ENCODE results near the gene FAM185A. TPM values are rescaled to one million over a fixed set of nuclear protein-coding genes. Genes with fewer than 3 reads are reported as not detected.

FAM185A gene
- polyA plus RNA-seq, 2 of the 4 experiments (the other 2 are of a cell fraction), result 7.5 to 9.1 TPM

DNA sequence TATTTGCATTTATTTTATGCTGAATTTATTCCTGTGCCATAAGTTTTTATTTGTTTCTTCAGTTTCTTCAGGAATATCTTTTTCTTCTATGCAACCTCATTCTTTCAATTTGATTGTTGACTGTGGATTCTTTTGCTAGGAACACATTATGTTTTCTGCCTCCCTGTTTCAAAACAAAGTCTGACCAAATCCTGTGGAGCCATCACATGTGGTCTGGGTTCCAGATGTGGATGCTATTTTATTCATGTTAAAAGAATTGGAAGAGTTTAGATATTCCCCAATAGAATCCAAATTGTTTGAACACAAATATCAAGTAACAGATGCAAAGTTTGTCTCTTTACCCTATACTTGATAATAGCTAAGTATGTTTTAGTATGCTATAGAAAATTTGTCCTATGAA, 107.2 kb downstream of the FAM185A start:
- POLR2A ChIA-PET, result no interaction called here

More for the DNA sequence above, 107.2 kb downstream of the FAM185A start:
- H3K9me3 ChIP-seq, result no peaks in the 10 kb centered on the region
- no peak for ATAC-seq
- CTCF ChIA-PET, result no interaction called here
- H3K27ac ChIP-seq, result no peak overlapping the region
- no peak for DNase-seq (ENCODE audit: low read depth in 1 of 2, low spot score in 1 of 2)
- no peak overlapping the region for H3K4me2 ChIP-seq
- 0 out of 3 replicates have a peak, but pooled peaks cover 12% of the 10 kb centered on the region for H3K4me1 ChIP-seq
- TF ChIP-seq, protein P1, sequence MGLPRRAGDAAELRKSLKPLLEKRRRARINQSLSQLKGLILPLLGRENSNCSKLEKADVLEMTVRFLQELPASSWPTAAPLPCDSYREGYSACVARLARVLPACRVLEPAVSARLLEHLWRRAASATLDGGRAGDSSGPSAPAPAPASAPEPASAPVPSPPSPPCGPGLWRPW (IDR thresholded peaks at IDR 0.05), result no peak
- TF ChIP-seq JUNB (IDR thresholded peaks at IDR 0.05) (no peak), CEBPB (IDR thresholded peaks at IDR 0.05) (no peak), CBX2 (IDR thresholded peaks at IDR 0.05; ENCODE audit: borderline replicate concordance, low read depth) (no peak)
- TF ChIP-seq, protein P2, sequence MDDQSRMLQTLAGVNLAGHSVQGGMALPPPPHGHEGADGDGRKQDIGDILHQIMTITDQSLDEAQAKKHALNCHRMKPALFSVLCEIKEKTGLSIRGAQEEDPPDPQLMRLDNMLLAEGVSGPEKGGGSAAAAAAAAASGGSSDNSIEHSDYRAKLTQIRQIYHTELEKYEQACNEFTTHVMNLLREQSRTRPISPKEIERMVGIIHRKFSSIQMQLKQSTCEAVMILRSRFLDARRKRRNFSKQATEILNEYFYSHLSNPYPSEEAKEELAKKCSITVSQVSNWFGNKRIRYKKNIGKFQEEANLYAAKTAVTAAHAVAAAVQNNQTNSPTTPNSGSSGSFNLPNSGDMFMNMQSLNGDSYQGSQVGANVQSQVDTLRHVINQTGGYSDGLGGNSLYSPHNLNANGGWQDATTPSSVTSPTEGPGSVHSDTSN (IDR thresholded peaks at IDR 0.05), result no peak
- TF ChIP-seq, protein P3, sequence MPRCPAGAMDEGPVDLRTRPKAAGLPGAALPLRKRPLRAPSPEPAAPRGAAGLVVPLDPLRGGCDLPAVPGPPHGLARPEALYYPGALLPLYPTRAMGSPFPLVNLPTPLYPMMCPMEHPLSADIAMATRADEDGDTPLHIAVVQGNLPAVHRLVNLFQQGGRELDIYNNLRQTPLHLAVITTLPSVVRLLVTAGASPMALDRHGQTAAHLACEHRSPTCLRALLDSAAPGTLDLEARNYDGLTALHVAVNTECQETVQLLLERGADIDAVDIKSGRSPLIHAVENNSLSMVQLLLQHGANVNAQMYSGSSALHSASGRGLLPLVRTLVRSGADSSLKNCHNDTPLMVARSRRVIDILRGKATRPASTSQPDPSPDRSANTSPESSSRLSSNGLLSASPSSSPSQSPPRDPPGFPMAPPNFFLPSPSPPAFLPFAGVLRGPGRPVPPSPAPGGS (IDR thresholded peaks at IDR 0.05), result no peak
- FAIRE-seq, result no peak
- no peak overlapping the region for H3K4me3 ChIP-seq

Small RNAs within 50 kb of the gene (small RNA-seq; reads per million reads assigned to genes)
- 0 reads per million in 6 experiments for gene RNU6-1136P

Other genes starting within 250 kb of the FAM185A start
- gene RASA4B, start 231.2 kb upstream of the FAM185A start, polyA plus RNA-seq (2011; rRNA removed), result 0.83 and 0.93 TPM in 2 replicates
- gene RASA4B, start 231.2 kb upstream of the FAM185A start, polyA plus RNA-seq (2017; fragmentation: RNase III; extraction: RNeasy Plus Mini Kit Qiagen cat#74134 plus additional on column Dnase treatment), result 1.4 to 1.5 TPM (median 1.4 TPM) in 3 replicates
- gene UPK3BL2, start 205.3 kb upstream of the FAM185A start, polyA plus RNA-seq (2011; rRNA removed), result 1.4 and 1.7 TPM in 2 replicates
- gene UPK3BL2, start 205.3 kb upstream of the FAM185A start, polyA plus RNA-seq (2017; fragmentation: RNase III; extraction: RNeasy Plus Mini Kit Qiagen cat#74134 plus additional on column Dnase treatment), result 3.3 to 3.9 TPM (median 3.7 TPM) in 3 replicates
- 0.11 TPM in 1 of 2 replicates, not detected in the other for gene SPDYE2, start 197.8 kb upstream of the FAM185A start, polyA plus RNA-seq (2011; rRNA removed)
- gene SPDYE2, start 197.8 kb upstream of the FAM185A start, polyA plus RNA-seq (2017; fragmentation: RNase III; extraction: RNeasy Plus Mini Kit Qiagen cat#74134 plus additional on column Dnase treatment), result not detected in 3 replicates
- gene POLR2J3, start 176.4 kb upstream of the FAM185A start, polyA plus RNA-seq (2011; rRNA removed), result 29.5 and 52.4 TPM in 2 replicates
- gene POLR2J3, start 176.4 kb upstream of the FAM185A start, polyA plus RNA-seq (2017; fragmentation: RNase III; extraction: RNeasy Plus Mini Kit Qiagen cat#74134 plus additional on column Dnase treatment), result 22.2 to 33.4 TPM (median 25.5 TPM) in 3 replicates
- gene RASA4, start 132.2 kb upstream of the FAM185A start, polyA plus RNA-seq (2011; rRNA removed), result 1.8 and 3.4 TPM in 2 replicates
- gene RASA4, start 132.2 kb upstream of the FAM185A start, polyA plus RNA-seq (2017; fragmentation: RNase III; extraction: RNeasy Plus Mini Kit Qiagen cat#74134 plus additional on column Dnase treatment), result 1.3 to 3.2 TPM (median 2.6 TPM) in 3 replicates
- 17.4 and 19.4 TPM in 2 replicates for gene UPK3BL1, start 106.2 kb upstream of the FAM185A start, polyA plus RNA-seq (2011; rRNA removed)
- gene UPK3BL1, start 106.2 kb upstream of the FAM185A start, polyA plus RNA-seq (2017; fragmentation: RNase III; extraction: RNeasy Plus Mini Kit Qiagen cat#74134 plus additional on column Dnase treatment), result 7.9 to 10.2 TPM (median 8.2 TPM) in 3 replicates
- not detected in 2 replicates for gene SPDYE2B, start 98.7 kb upstream of the FAM185A start, polyA plus RNA-seq (2011; rRNA removed)
- not detected in 3 replicates for gene SPDYE2B, start 98.7 kb upstream of the FAM185A start, polyA plus RNA-seq (2017; fragmentation: RNase III; extraction: RNeasy Plus Mini Kit Qiagen cat#74134 plus additional on column Dnase treatment)
- 1.3 and 3.0 TPM in 2 replicates for gene POLR2J2, start 77.3 kb upstream of the FAM185A start, polyA plus RNA-seq (2011; rRNA removed)
- gene POLR2J2, start 77.3 kb upstream of the FAM185A start, polyA plus RNA-seq (2017; fragmentation: RNase III; extraction: RNeasy Plus Mini Kit Qiagen cat#74134 plus additional on column Dnase treatment), result 0.19 to 0.53 TPM (median 0.43 TPM) in 3 replicates
- 0.15 and 0.36 TPM in 2 replicates for gene LRRC17, start 164.0 kb downstream of the FAM185A start, polyA plus RNA-seq (2011; rRNA removed)
- gene LRRC17, start 164.0 kb downstream of the FAM185A start, polyA plus RNA-seq (2017; fragmentation: RNase III; extraction: RNeasy Plus Mini Kit Qiagen cat#74134 plus additional on column Dnase treatment), result 0.05 to 0.17 TPM in 2 of 3 replicates, not detected in the other

Measured in A549 (cell line).